SKM-1 (cell line): ENCODE measurements around the gene ARID5A.

Experiments used
- DNase-seq: peaks from one replicate; lab custom pipeline; 2025; ENCODE audit not compliant: unreplicated experiment; lab: John Stamatoyannopoulos, UW

Gene ARID5A

DNA sequence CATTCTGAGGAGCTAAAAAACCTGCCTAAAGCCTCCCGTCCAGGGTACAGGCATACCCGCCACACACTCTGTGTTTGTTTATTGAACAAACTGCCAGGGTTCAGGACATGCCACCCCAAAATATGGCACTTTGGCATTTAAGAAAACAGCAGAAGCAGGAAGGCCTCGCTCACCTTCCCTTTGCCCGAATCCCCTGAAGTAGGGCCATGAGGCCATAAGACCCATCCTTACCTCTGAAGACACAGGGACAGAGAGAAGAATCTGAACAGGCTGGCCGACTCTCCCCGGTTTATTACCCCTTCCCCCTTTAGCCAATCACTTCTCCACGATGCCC lies 29.7 kb upstream of the ARID5A start:
- DNase-seq: no peak

DNA sequence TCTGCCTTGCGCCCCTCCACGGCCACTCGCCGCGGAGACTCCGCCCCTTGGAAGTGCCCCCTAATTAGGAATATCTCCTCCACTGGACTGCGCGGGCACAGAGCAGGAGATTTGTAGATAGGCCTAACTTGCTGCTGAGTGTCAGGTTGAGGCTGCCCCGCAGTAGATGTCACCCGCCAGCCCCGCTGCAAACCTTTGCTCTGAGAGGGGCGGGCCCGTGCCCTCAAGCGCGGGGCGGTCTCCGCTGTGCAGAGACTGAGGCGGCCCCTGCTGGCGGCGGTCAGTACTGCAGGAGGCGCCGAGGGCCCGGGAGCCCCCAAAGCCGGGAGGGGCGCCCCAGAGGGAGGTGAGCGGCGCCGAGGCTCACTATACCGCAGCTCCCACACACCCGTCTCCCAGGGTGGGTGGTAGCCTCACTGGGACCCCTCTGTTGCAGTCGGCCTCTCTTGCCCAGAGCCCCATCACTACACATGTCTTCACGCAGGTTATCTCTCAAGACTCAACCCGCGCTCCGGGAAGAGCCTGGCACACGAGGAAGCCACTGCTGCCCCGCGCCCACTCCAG lies 28.5 kb upstream of the ARID5A start:
- DNase-seq: peak; percentile 42

DNA sequence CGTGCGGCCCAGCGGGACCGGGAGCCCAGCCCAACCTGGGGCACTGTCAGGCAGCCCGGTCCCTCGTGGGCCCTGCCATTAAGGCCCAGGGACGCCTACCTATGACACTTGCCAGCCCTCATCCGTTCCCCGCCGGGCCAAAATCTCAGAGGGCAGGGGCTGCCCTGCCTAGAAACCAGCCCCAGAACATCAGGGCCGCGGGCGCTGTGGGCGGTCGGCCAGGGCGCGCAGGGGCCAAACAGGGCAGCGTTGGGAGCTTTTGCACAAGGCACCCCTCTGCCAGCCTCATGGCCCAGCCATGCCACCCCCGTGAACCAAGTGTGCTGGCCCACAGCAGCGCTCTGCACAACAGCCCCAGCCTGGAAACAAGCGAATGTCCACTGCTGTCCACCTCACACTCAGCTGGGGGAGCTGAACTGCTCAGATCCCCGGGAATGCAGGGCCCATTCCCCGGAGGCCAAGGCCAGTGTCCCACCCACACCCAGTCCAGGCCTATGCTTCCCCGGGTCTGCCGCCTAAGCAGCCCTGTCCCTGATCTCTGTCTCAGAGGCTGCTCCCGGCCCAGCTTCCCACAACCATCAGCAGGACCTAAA lies 27.9 kb upstream of the ARID5A start:
- no peak for DNase-seq

DNA sequence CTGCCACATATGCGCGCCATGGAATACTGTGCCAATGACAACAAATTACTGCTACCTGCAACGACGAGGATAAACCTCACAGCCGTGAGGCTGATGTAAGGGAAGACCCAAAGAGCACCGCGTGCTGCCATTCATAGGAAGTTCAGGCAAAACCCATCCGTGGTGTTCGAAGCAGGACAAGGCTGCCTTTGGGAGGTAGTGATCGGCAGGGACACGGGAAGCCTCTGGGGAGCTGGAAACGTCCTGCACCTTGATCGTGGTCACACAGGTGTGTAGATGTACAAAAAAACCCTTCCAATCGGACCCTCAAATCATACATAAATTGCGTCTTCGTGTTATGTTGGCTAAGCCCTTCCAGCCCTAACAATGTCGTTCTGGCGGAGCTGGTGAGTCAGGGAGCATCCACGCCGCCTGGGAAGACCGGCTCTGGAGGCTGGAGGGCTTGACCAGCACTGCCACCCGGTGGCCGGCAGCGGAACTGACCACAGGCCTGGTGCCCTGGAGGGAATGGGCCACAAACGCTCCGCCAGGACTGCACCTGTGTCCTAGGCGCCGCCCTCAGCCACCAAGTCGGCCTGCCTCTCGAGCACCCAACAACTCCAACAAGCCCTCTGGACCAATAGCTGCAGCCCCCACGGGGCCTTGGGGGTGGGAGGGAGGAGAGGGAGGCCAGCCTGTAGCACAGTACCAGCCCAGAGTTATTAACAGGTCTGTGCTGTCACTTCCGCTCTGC lies 27.3 kb upstream of the ARID5A start:
- peak; percentile 58 for DNase-seq

DNA sequence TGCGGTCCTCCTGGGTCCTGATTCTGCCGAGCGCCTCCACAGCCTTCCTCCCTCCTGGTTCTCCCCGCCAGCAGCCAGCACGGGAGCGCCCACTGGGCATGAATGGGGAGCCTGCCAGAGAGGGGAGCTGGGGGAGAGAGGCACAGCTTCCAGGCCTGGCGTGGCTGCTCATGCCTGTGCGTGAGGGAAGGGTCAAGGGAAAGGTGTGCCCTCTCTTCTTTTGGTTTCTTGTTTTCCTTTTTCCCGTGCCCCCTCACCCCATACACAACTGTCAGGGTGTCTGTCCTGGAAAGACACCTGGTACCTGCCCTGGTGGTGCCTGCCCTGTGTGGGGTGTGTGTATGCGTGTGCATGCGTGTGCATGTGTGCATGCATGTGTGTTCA lies 26.7 kb upstream of the ARID5A start:
- no peak for DNase-seq

DNA sequence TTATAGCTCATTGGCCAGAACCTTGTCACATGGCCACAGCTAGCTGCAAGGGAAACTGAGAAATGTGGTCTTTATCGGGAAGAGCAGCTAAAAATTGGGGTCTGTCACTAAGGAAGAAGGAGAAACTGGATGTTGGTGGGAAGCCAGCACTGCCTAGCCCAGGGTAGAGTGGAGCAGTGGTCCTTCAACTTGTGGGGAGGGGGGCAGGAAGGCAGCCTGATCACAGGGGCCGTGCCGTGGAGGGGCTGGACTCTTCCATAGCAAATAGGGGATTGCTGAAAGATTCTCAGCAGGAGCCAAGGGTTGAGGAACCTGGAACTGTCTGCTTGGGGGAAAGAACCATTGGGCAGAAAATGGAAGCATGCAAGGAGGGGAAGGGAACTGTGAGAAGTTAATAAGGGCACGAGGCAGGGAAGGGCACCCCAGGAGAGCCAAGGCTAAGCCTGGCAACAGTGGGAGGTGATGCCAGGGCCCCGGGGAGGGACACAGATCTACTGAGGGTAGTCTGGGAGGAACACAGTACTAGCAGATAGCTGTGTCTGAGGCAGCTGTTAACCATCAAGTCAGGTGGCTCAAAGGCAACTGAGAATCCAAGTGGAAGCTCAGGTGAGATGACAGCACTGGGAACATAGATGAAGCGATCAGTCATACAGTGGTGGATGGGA lies 25.5 kb upstream of the ARID5A start:
- DNase-seq: no peak

DNA sequence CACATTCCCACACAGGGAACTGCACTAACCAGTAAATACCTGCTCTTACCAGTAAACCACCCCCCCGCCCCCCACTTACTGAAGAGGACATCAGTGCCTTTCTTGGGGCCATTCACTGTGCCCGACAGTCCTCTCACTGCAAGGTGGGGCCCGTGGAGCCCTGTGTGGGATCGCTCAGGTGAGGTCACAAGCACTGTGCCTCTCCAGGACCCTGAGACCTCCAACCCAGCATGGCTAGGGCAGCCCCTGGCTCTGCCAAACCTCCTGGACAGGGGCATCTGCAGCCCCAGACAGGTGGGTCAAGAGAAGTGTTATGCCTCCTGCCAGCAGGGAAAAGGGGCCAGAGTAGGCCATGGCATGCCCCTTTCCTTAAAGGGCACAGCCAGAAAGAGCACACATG lies 24.7 kb upstream of the ARID5A start:
- DNase-seq: no peak

DNA sequence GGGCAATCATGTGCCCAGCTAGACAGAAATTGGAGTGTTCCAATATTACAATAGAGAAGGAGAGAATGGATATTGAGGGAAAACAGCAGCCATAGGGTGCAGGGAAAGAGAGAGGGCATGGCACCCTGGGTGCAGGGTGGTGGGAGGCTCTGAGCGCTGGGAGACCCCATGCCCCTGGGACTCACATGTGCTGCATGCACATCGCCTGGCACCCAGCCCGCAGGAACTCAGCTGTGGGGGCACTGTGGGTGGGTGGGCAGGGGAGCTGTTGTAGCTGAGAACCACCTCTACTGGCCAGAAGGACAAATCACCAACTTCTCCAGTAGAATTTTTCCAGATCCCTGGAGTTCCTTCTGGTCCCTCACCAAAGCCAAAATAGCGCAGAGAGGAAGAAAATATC lies 24.2 kb upstream of the ARID5A start:
- no peak for DNase-seq

DNA sequence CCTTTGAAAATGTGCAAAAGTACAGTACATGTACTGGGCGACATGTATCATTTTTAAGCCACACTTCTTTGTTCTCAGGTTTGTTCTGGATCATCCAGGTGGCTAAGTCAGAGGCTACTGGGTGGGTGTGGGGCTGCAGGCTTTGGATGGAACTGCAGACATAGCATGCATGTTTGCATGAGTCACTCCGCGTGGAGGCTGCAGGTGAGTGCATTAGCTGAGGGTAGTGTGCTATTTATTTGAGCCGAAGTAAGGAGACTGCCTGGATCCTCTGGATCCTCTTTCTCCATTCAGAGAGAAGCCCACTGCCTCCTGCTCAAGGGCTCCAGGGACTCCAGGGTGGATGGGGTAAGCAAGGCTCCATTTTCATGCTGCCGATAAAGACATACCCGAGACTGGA lies 22.0 kb upstream of the ARID5A start:
- no peak for DNase-seq

DNA sequence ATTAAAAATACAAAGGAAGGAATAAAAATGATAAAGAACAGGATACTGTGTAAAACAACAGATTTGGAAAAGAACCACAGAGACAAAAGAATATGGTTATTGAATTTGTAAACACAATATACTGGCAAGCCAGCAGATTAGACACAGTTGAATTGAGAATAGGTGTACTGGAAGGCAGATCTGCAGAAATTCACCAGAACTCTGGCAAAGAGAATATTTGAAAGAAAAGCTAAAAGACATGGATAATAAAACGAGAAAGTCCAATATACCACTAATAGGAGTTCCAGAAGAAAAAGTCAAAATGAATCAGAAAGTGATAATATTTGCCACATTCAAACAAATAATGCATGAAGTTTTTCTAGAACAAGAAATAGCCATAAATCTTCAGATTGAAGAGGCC lies 19.5 kb upstream of the ARID5A start:
- no peak for DNase-seq

DNA sequence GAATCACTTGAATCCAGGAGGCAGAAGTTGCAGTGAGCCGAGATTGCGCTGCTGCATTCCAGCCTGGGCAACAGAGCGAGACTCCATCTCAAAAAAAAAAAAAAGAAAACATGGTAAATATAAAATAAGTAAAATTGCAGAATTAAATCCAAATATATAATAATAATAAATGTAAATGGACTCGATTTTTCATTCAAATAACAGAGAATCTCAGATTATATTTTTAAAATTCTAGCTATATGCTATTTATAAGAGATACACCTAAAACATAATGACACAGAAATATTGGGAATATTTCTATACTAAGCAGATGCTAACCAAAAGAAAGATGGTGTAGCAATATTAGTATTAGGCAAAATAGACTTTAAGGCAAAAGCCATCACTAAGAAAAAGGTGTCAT lies 16.3 kb upstream of the ARID5A start:
- no peak for DNase-seq

DNA sequence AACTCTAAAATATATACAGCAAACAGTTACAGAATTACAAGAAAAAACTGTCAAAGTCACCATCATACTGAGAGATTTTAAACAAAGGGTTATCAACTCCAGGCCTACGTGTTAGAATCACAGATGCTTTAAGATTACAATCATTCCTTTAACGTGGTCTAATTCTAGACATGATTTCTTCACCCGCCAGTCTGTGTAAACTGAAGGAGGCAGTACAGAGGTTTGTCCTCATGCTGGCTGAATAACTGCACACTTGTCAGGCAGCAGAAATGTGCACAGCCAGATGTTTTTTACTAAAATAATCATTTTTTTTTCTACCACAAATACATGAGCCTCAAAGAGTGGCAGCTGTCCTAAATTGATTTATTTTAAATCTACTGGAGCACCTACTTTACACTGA lies 15.9 kb upstream of the ARID5A start:
- DNase-seq: no peak

DNA sequence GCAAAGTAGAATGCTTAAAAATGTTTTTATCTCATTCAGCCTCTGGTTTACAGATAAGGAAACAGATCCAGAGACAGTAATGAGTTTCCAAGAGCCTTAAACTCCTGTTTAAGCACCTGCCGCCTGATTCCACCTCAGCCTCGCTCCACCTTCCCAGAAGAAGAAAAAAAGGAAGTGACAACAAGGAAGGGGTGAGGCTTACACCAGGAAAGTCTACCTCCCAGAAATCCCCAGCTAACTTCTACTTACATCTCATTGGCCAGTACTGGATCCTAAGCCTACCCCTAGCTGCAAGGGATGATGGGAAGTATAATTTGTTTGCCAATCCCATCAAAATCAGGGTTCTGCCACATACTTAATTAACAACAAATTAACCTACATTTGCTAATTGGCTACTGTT lies 15.3 kb upstream of the ARID5A start:
- no peak for DNase-seq

DNA sequence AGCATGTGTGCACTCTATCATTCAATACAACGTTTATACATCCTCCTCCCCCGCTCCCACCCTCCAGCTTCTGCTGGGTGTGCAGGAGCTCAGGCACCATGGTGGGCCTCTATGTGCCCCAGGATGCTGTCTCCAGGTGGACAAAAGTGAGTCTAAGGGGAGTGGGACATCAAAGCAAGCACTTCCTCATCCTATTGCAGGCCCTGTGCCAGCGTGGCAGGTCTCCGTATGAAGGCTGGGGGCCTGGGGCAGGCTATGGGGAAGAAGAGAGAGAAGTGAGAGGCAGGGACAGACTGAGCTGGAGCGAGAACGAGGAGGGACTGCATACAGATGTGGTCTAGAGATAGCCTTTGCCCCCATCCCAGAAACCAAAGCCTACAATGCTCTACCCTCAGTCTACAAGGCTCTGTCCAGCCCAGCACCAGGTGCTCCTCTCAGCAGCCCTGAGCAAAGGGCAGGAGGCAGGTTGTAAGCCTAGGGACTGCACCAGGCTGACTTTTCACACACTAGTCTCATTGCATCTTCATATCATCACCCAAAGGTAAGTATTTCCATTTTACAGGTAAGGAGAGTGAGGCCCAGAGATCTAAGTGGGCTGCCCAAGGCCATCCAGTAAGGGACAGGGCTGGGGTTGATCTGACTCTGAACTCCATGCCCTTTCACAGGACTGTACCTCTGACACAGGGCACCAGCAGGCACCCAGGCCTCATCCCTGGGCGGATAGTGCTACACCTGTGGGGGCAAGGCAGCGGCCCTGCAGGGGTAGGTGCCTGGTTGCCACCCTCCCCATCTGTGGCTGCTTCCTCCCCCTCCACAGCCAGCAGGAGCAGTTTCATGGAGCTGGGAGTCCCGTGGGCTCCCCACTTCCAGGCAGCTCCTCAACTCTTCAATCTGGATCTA lies 14.0 kb upstream of the ARID5A start:
- DNase-seq: no peak

DNA sequence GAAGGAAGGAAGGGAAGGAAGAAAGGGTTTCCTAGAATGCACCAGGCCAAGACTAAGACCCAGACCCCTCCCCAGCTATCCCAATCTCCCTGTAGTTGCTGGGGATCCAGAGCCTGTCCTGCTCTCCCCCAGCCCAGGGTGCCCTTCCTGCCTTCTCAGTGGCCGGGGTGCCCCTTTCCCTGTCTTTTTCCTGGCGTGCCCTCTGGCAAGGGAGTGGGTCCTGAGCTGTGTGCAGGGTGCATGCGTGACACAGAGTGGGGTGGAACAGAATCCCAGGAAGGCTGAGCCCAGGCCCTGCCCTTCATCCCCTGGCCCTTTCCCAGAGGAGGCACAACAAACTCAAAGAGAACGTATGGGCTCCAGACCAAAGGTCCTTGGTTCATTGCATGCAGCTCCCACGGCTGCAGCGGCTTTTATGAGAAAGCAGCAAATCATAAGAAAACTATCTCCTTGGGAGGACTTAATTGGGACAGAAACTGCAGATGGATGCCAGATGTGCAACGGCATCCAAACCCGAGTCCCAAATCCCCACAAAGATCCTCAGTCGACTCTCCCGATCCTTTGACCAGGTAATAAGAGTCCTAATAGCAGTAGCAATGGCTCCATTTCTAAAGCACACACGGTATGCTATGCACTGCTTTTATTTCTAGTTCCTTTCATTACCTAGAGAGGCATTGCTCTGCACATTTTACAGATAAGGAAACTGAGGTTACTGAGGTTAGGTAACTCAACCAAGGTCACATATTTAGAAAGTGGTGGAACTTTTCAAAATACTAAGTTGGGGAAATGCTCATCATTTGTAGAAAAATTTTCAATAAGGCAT lies 12.7 kb upstream of the ARID5A start:
- DNase-seq: no peak

DNA sequence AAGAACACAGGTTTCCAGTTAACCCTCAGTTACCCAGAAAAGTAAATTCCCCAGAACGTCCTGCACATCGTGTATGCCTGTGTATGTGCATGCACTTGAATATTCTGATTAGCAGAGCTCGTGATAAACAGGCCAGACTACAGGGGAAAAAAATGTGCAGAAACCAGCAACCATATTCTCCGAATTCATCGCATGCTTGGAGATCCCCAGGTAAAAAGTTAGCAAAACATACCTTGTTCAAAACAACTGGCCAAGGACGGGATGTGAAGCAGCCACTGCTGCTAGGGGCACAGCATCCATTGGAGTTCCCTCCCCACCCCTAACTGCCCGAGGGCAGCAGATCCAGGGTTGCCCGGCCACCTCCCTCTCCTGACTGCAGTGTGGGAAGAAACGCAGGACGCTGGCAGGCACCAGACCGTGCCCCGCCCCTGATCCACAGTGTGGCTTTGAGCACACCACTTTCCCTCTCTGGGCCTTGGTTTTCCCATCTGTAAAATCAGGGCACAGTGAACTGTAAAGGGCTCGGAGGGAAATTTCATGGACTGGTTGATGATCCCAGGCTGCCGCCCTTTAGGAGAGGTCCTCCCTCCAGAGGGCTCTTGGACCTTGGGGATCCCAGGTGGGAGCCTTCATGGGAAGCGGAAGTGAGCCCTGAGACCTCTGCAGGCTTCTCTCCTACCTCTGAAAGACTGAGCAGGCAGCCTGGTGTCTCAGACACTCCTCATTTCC lies 11.9 kb upstream of the ARID5A start:
- no peak for DNase-seq

DNA sequence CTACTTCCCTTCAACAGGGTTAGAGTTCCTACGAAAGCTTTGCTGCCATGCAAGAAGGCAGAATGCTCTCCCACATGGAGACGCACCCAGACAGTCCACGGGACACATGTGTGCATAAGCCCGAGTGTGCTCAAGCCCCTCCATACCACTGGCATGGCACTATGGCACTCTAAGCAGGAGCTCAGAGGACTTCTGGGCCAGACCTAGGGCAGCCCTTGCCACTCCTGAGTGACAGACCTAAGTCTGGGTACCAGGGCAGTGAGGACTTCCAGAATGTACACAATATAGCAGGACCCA lies 11.4 kb upstream of the ARID5A start:
- no peak for DNase-seq

DNA sequence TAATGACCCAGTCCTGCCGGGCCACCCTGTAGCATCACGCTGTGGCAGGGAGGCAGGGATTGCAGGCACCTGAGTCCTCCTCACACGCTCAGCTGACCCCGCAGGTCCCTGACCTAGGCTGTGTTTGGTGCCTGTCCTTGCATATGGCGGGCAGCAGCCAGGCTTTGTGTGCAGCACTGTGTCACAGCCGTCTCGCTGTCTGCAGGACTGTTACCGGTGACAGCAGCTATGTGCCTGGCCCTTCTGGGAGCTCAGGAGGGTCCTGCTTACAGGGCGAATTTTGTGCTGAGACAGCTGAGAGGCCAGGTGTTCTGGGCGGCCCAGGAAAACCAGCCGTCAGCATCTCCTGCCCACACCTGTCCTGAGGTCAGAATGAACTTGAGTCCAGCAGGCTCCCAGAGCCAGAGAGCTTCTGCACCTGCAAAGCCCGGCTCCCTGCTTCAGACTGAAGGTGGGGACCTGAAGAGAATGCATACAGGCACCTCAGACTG lies 10.4 kb upstream of the ARID5A start:
- no peak for DNase-seq

DNA sequence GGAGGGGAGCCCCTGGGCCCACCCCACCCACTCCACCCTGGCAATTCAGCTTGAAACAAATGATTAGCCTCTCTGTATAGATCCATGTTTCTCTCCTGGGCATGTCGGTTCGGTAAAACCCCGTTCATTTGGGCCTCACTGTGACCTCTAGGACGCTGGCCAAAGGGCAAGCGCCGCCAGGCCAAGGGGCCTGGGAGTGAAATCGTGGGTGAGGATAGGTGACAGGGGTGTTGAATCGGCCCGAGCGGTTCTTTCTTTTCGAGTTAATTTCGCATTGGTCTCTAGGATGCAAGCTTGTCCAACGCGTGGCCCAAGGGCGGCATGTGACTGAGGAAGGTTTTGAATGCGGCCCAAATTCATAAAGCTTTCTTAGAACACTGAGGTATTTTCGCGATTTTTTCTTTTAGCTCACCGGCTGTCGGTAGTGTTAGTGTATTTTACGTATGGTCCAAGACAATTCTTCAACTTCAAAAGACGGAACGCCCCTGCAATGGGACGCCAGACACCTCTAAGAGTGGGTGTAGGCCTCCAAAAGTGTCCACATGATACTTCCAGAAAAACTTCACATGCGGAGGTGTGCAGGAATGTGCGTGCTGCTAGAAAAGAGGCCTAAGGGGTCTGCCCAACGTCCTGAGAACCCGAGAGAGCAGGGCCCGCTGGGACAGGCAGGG lies 9.8 kb upstream of the ARID5A start:
- no peak for DNase-seq
